Measurements from ENCODE around the gene CMPK2.
"Not testable (repeated sequence)": the region's sequence is repeated elsewhere in the genome, so short reads cannot be mapped to it uniquely, and the experiment has no call there.

Gene CMPK2

DNA sequence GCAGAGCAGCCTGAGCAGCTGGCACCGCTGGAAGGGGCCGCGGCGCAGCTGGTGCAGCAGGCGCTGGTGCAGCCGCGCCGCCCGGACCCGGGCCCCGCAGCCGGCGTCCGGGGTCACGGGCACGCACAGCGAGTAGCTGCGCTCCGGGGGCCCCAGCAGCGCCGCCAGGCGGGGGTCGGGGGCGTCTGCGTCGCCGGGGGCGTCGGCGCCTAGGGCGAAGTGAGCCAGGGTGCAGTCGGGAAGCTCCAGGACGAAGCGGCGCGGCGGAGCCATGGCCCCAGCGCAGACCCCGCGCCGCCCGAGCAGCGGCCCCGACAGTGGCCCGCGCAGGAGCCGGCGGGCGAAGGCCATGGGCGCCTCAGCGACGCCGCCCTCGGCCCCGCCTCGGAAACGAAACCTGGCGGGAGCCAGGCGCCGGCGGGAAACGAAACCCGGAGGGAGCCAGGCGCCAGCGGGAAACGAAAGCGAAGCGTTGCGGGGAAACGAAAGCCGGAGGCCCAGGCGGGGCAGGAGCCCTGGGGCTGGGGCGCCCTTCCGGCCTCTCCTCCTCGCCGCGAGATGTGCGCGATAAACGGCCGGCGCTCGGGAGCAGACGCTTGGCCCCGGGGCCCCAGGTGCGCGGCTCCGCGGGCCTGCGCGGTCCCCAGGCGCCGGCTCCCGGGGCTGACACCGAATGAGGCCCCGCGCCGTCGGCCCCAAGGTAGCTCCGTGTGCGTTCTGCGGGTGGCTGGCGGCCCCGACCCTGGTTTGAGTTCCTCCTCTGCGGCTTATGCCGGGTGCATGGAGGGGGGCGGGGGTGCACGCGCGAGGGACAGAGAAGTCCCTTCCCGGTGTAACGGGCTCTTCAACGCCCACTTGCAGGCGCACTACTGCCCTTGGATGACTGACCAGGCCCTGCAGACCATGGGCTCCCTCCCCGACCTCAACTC is at the start of gene CMPK2:
CMPK2 (minus strand) TSS at position 562 of the 929 bp plus-strand sequence; CDS start at position 351, 211 bp downstream.
- peak; percentile 40 for DNase-seq (ENCODE audit: low read depth)

- DNase-seq (ENCODE audit: low read depth) = no peak
Measured at GRCh38 chr2:6915399-6915798, 49.7 kb upstream of the CMPK2 start.

GRCh38 chr2:6914828-6915227 is 49.1 kb upstream of the CMPK2 start:
- no peak for DNase-seq (ENCODE audit: low read depth)

GRCh38 chr2:6913415-6914157 is 47.9 kb upstream of the CMPK2 start:
- no peak for DNase-seq (ENCODE audit: low read depth)

DNA sequence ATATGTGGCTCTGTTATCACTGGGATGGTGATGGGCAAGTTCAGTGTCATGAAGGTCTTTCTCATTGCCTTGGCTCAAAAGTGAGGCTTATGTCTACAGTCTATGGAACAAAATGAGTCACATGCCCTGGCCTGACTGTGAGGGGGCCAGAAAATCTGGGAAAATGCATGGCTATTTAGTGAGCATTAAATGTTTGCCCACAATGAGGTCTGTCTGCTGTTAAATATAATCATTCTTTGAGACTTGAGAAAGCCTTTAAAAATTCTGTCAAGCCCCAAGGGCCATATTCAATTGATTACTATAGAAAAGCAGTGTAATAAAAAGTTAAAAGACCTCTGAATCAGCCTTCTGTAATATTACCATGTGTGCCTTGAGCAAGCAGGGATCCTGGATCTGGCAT is 46.0 kb upstream of the CMPK2 start:
- DNase-seq (ENCODE audit: low read depth) = no peak

DNA sequence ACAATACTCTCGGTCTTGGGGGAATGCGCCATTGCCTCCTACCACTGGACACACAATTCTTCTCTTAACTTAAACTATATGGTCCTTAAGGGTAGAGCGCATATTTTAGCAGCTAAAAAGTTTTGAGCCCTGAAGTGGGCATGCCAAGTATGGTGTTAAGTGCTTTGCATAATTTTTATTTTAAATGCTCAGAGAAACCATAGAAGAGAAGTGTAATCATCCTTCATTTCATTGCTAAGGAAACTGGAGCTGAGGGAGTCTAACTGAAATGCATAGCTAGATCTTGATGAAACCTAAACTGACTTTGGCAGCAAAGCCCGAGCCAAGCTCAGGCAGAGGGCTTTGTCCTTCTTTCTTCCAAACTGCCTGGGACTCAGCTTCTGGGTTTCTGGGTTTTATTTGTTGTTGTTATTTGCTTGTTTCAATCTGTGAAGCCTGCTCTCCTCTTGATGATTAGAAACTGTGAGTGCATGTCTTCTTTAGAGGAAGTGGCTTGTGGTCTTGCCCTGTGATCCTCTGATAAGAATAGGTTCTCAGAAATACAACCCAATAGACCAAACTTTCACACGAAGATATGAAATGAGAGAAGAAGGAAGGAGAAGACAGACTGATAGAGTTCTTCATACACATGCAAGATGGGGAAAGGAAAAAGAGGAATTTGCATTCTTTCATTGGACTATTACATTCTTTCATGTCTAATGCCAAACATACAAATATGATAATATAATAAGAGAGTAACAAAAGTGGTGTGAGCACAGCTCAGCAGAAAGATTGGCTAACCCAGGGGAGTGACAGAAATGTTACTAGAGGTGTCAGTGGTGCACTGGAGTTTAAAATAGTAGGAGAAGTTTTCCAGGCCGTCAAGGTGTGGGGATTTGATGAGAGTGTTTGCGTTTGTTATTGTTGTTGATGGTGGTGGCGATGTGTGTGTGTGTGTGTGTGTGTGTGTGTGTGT is 44.0 kb upstream of the CMPK2 start:
- peak; percentile 60 for DNase-seq (ENCODE audit: low read depth)

GRCh38 chr2:6908291-6908690 is 42.6 kb upstream of the CMPK2 start:
- DNase-seq (ENCODE audit: low read depth) = no peak

GRCh38 chr2:6906165-6906741 is 40.5 kb upstream of the CMPK2 start:
- DNase-seq (ENCODE audit: low read depth) = peak; percentile 64

GRCh38 chr2:6905668-6906067 is 40.0 kb upstream of the CMPK2 start:
- DNase-seq (ENCODE audit: low read depth) = no peak

GRCh38 chr2:6902581-6902980 is 36.9 kb upstream of the CMPK2 start:
- DNase-seq (ENCODE audit: low read depth) = not testable (repeated sequence)

DNA sequence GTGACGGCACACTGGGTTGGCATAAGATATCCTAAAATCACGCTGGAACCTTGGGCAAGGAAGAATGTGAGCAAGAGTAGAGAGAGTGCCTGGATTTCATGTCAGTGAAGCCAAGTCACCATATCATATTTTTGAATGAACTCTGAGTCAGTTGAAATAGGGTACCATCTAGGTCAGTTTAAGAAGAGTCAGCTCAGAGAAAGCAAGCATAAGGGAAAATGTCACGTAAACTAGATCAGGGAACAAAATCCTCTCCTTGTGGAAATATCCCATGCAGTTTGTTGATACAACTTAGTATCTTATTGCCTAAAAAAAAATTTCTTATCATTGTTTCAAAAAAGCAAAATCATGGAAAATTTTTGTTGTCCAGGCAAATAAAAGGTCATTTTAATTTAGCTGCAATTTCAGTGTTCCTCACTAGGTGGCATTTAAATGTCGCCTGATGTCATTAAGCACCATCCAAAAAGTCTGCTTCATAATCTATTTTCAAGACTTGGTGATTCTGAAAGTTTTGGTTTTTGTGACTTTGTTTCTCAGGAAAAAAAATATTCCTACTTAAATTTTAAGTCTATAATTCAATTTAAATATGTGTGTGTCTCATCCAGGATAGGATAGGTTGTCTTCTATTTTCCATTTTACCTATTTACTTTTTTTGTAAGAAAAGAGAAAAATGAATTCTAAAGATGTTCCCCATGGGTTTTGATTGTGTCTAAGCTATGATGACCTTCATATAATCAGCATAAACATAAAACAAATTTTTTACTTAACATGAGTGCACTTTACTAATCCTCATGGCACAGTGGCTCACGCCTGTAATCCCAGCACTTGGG is 31.4 kb upstream of the CMPK2 start:
- DNase-seq (ENCODE audit: low read depth) = peak; percentile 34

DNA sequence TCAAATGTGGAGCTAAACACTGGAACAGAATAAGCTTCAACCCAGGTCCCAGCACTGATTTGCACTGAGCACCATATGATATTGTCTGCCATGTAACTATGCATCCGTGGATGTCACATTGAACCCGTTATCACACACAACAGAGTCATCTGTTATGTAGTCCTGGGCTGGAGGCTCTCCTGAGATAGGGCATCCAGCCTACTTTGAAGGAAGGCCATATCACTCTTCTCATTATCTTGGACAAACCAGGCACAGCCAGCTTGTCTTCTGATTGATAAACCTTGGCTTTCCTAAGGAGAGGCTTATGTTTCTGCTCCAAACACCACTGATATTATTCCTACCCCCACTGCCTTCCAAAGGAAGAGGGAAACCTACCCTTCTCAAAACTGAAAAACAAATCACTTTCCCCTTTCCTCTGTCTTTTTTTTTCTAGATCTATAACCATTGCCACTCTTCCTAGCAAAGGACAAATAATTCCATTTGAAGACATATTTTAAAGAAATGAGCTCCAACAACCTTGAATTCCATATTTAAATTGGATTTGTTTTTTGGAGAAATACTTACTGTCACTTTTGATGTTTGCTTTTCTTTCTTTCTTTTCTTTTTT is 28.3 kb upstream of the CMPK2 start:
- DNase-seq (ENCODE audit: low read depth) = no peak

DNA sequence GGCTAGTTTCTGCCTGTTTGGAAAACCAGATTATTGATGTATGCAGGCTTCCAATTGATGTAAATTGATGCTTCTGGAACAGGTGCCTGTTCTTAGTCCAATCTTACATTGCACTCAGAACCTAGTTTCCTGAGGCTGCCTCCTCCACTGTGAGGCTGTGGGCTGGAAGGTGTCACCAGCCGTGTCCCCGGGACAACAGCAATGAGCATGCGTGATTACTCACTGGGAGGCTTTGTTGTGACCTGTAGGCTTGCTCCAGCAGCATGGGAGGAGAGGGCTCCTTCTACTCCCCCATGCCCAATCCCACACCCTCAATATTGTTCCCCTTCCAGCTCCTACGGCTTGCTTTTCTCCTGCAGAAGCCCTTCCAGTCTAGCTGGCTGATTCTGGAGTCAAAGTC is 23.0 kb upstream of the CMPK2 start:
- DNase-seq (ENCODE audit: low read depth) = no peak

DNA sequence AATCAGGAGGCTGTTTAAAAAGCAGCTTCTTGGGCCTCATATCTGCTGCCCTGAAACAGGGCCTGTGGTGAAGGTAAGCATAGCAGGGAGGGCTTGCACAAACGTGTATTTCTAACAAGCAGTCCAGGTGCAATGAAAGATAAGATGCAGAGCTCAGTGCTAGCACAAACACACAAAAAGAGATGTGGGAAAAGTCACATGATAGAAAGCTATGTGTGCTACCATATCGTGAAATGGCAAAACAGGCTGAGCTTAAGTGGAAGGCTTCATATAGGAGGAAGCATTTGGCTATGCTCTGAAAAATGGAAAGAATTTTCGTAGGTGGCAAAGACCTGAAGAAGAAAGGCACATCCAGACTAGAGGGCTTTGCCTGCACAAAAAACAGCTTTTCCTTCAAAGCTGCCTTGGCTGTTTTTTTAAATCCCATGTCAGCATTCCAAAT is 22.1 kb upstream of the CMPK2 start:
- no peak for DNase-seq (ENCODE audit: low read depth)

DNA sequence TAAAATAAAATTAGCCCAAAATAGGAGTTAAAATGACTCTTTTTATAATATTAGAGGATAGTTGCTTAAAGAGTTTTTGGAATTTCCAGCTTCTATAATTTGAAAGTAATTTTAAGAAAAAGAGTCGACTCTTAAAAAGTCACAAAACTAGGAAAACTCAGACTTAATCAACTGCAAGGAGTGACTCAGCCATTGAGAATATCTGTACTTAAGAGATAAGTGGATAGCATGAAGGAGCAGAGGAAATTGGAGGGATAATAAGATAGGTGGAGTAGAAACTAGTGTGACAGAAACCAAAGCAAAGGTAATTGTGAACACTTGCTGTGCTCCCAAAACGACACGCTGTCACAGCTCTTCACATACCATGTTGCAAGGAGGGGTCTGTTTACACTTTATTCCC is 20.3 kb upstream of the CMPK2 start:
- DNase-seq (ENCODE audit: low read depth) = no peak

DNA sequence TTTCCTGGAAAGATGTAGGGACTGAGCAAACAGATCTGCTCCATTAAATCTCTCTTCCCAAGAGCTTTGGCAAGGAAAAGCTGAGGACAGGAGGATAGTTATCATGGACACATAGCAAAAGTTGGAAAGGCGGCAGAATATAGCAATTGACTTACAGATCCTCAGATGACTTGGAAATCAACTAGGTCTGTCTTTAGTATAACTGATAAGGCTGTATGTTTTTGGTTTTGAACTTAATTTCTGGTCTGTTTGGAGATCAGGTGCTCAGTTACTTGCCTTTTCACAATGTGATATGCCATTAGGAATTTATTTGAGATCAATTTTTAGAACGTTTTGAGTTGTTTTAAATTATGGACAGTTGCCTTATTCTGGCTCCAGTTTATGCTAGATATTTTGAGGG is 19.8 kb upstream of the CMPK2 start:
- DNase-seq (ENCODE audit: low read depth) = no peak

GRCh38 chr2:6883448-6884122 is 17.9 kb upstream of the CMPK2 start:
- no peak for DNase-seq (ENCODE audit: low read depth)

DNA sequence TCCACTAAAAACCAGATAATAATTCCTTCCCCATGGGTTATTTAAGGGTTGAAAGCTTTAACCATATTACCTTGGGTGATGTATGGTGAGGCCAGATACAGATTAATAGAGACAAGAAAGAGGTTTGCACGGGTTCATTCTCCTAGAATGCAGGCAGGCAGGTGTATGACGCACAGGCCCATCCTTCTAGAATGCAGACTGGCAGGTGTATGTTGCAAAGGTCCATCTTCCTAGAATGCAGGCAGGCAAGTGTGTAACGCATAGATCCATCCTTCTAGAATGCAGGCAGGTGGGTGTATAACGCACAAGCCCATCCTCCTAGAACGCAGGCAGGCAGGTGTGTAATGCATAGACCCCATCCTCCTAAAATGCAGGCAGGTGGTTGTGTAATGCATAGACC is 15.8 kb upstream of the CMPK2 start:
- DNase-seq (ENCODE audit: low read depth) = no peak

DNA sequence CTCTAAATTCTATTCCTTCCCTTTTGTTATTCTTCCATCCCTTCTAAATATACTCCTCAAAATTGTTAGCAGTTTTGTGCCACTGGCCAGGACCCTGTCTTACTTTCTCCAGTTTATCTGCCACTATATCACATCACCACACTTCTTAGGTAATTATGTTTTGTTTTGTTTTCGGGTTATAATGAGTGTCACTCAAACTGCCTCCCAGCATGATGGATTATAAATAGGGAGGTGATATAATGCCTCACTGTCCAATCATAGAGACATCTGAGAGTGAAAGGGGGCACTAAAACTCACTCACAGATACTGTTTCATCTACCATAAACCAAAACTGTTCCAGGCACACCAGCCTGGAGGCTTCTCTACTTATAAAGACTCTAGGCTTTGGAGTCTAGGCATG is 15.3 kb upstream of the CMPK2 start:
- DNase-seq (ENCODE audit: low read depth) = no peak

Measured in amniotic epithelial cell (primary cell).